Measurements from ENCODE around the gene NCKAP5.

DNA sequence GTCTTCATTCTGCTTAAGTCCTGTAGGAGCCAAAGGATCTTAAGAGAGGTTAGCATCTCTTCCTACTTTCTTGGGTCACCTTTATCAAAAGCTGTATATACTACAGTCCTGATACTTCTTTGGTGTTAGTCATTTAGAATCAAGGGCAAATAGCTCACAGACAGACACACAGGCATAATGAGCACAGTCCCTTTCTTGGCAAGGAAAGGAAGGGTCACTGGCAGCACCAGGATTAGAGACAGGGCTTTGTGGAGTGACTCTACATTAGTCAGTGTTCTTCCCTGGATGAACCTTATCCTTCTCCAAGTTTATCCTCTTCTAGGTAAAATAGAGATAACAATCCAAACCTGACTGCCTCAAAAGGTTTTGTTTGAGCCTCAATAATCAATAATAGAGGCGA lies 40.0 kb upstream of the NCKAP5 start:
- TF ChIP-seq, protein P1, sequence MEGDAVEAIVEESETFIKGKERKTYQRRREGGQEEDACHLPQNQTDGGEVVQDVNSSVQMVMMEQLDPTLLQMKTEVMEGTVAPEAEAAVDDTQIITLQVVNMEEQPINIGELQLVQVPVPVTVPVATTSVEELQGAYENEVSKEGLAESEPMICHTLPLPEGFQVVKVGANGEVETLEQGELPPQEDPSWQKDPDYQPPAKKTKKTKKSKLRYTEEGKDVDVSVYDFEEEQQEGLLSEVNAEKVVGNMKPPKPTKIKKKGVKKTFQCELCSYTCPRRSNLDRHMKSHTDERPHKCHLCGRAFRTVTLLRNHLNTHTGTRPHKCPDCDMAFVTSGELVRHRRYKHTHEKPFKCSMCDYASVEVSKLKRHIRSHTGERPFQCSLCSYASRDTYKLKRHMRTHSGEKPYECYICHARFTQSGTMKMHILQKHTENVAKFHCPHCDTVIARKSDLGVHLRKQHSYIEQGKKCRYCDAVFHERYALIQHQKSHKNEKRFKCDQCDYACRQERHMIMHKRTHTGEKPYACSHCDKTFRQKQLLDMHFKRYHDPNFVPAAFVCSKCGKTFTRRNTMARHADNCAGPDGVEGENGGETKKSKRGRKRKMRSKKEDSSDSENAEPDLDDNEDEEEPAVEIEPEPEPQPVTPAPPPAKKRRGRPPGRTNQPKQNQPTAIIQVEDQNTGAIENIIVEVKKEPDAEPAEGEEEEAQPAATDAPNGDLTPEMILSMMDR (conservative IDR thresholded peaks at IDR 0.05; ENCODE audit: low read depth, low read length), result no peak
- TF ChIP-seq EZH2 (IDR thresholded peaks at IDR 0.05; ENCODE audit: low read length, unreplicated experiment), result no peak

All from PC-3 (cell line).